ENCODE results near the gene STARD13.
A peak's percentile ranks its signal among the peaks of the same experiment; 100 is the strongest.

The STARD13 gene

GRCh38 chr13:33257841-33258807 is 27.4 kb downstream of the STARD13 start:
- no peak overlapping the region for H3K27ac ChIP-seq
- H3K9ac ChIP-seq = no peak overlapping the region
- H3K4me2 ChIP-seq = no peak overlapping the region
- no peaks in the 10 kb centered on the region for H3K27me3 ChIP-seq
- H3K36me3 ChIP-seq = no peaks in the 10 kb centered on the region
- H3K9me3 ChIP-seq = no peaks in the 10 kb centered on the region
- H4K20me1 ChIP-seq = no peaks in the 10 kb centered on the region
- no peaks in the 10 kb centered on the region for H3K4me1 ChIP-seq
- no peak for TF ChIP-seq Cebpa-rat (IDR thresholded peaks at IDR 0.05)
- H3K4me3 ChIP-seq = no peak overlapping the region

GRCh38 chr13:33256148-33256840 is 29.3 kb downstream of the STARD13 start:
- Histone ChIP-seq H3K27me3 (no peaks in the 10 kb centered on the region), H3K27ac (no peak overlapping the region), H3K4me3 (no peak overlapping the region)

GRCh38 chr13:33252135-33252534 is 33.4 kb downstream of the STARD13 start:
- Histone ChIP-seq H3K4me2 (no peak overlapping the region), H3K36me3 (no peaks in the 10 kb centered on the region), H3K27ac (no peak overlapping the region), H3K4me3 (no peak overlapping the region), H3K27me3 (no peaks in the 10 kb centered on the region), H4K20me1 (no peaks in the 10 kb centered on the region), H3K4me1 (peaks cover 12% of the 10 kb centered on the region), H3K9ac (no peak overlapping the region), H3K9me3 (no peaks in the 10 kb centered on the region)
- TF ChIP-seq Cebpa-rat (IDR thresholded peaks at IDR 0.05) = no peak

More at GRCh38 chr13:33256148-33256840, 29.3 kb downstream of the STARD13 start:
- Histone ChIP-seq H4K20me1 (no peaks in the 10 kb centered on the region), H3K9ac (no peak overlapping the region), H3K4me1 (peaks cover 4% of the 10 kb centered on the region), H3K36me3 (no peaks in the 10 kb centered on the region), H3K9me3 (no peaks in the 10 kb centered on the region), H3K4me2 (no peak overlapping the region)
- no peak for TF ChIP-seq Cebpa-rat (IDR thresholded peaks at IDR 0.05)

DNA sequence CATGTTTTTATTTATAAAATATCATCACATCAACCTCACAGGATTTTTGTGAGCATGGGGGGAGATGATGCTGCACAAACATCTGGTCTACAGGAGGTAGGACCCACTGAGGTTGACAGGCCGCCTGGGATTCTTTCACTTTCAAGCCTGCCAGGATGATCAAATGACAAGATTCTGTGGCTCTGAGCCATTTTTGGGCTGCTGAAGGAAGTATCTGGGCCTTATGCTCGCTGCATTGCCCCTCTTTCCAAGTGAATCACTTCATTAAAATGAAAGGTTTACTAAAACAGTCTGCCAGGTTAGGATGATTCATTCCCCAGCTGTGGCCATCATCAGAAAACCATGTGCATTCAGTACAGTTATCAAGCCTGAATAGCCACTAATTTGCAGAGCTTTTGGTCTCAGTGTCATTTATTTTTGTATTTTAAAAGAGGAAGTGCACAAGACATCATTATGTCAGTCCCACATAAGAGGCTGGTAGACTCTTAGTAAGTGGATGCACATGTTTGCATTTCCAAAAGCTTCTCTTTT is 34.4 kb downstream of the STARD13 start:
- Histone ChIP-seq H3K9ac (no peak overlapping the region), H3K4me1 (peaks cover 12% of the 10 kb centered on the region), H3K36me3 (no peaks in the 10 kb centered on the region), H3K27me3 (no peaks in the 10 kb centered on the region), H3K9me3 (no peaks in the 10 kb centered on the region), H3K27ac (no peak overlapping the region), H3K4me3 (no peak overlapping the region), H3K4me2 (peak overlapping the region; percentile 33), H4K20me1 (no peaks in the 10 kb centered on the region)
- no peak for TF ChIP-seq Cebpa-rat (IDR thresholded peaks at IDR 0.05)

GRCh38 chr13:33250609-33251008 is 34.9 kb downstream of the STARD13 start:
- Histone ChIP-seq H4K20me1 (no peaks in the 10 kb centered on the region), H3K4me3 (no peak overlapping the region), H3K27me3 (no peaks in the 10 kb centered on the region), H3K27ac (no peak overlapping the region), H3K4me1 (peaks cover 12% of the 10 kb centered on the region), H3K4me2 (peak overlapping the region; percentile 33; the same call in 1 of the 2 replicates), H3K36me3 (no peaks in the 10 kb centered on the region), H3K9ac (no peak overlapping the region), H3K9me3 (no peaks in the 10 kb centered on the region)
- TF ChIP-seq Cebpa-rat (IDR thresholded peaks at IDR 0.05) = no peak

DNA sequence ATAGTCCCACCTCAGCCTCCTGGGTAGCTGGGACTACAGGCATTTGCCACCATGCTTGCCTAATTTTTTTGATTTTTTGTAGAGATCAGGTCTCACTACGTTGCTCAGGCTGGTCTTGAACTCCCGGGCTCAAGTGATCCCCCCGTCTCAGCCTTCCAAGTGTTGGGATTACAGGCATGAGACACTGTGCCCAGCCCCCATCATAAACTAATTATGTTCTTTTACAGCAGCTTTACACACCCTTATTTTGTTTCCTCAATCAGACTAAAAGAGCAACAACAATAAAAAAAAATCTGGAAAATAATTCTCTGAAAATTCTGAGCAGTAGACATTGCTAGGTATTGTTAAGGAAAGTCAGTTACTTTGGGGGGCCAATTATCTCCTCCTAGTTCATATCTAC is 35.7 kb downstream of the STARD13 start:
- Histone ChIP-seq H3K9ac (no peak overlapping the region), H3K4me2 (no peak overlapping the region), H3K9me3 (no peaks in the 10 kb centered on the region), H3K27me3 (no peaks in the 10 kb centered on the region), H3K27ac (no peak overlapping the region), H3K4me1 (peaks cover 12% of the 10 kb centered on the region), H4K20me1 (no peaks in the 10 kb centered on the region), H3K36me3 (no peaks in the 10 kb centered on the region), H3K4me3 (no peak overlapping the region)
- no peak for TF ChIP-seq Cebpa-rat (IDR thresholded peaks at IDR 0.05)

DNA sequence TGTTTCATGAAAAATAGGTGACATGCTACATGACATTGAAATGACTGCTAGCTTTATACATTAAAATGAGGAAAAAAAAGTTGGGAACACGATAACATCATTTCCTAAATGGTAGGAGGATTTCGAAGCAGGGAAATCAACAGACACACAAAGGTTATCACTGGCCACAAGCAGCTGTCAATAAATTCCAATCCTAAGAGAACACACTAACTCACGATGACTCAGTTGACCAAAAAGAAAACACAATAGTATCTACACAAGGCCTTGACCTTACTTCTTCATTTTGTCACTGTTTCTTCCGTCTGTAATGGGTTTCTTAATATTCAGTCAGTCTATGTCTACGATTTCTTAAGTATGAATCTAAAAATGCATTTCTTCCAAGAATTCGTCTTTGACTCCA is 36.5 kb downstream of the STARD13 start:
- no peaks in the 10 kb centered on the region for H3K27me3 ChIP-seq
- H3K4me1 ChIP-seq = peaks cover 12% of the 10 kb centered on the region
- H3K27ac ChIP-seq = no peak overlapping the region
- no peak overlapping the region for H3K9ac ChIP-seq
- TF ChIP-seq Cebpa-rat (IDR thresholded peaks at IDR 0.05) = no peak
- no peak overlapping the region for H3K4me2 ChIP-seq
- no peak overlapping the region for H3K4me3 ChIP-seq
- no peaks in the 10 kb centered on the region for H3K9me3 ChIP-seq
- H3K36me3 ChIP-seq = no peaks in the 10 kb centered on the region
- no peaks in the 10 kb centered on the region for H4K20me1 ChIP-seq

DNA sequence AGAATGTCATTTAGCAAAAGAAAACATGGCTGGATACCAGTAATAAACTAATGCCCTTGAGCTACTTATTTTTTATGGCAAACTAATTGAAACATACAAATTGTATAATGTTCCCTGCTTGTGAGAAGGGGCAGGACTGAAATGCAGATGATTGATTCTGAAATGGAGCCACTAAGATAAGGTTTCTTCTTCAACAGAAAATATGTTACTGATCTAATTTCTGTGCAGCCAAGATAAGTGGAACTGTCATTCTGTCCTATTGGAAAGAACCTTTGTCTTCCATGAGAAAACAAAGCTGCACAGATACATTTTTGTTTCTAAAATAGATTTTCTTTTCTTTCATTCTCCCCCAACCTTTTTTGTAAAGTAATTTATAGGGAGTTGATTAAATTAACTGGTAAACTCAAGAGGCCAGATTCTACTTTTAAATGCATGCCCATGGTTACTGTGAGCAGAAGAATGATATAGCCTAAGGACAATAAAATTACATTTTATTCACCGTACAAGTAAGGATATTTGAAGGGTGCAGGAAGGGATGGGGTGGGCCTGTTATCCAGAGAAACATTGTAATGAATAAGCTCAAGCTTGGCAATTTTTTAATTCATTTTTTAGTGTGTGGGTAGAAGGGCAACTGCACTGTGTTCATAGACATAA is 39.9 kb downstream of the STARD13 start:
- Histone ChIP-seq H3K27me3 (no peaks in the 10 kb centered on the region), H3K4me2 (no peak overlapping the region), H3K9ac (no peak overlapping the region), H4K20me1 (no peaks in the 10 kb centered on the region), H3K27ac (no peak overlapping the region), H3K4me3 (no peak overlapping the region), H3K9me3 (peaks cover 8% of the 10 kb centered on the region), H3K36me3 (no peaks in the 10 kb centered on the region), H3K4me1 (peaks cover under 1% of the 10 kb centered on the region; the same call in 1 of the 2 replicates)
- no peak for TF ChIP-seq Cebpa-rat (IDR thresholded peaks at IDR 0.05)

- H3K9me3 ChIP-seq = peaks cover 12% of the 10 kb centered on the region
- H3K27ac ChIP-seq = no peak overlapping the region
- no peak for TF ChIP-seq Cebpa-rat (IDR thresholded peaks at IDR 0.05)
- H3K36me3 ChIP-seq = no peaks in the 10 kb centered on the region
- no peak overlapping the region for H3K9ac ChIP-seq
- H3K4me2 ChIP-seq = no peak overlapping the region
- no peaks in the 10 kb centered on the region for H4K20me1 ChIP-seq
- no peak overlapping the region for H3K4me3 ChIP-seq
- H3K4me1 ChIP-seq = no peaks in the 10 kb centered on the region
- H3K27me3 ChIP-seq = no peaks in the 10 kb centered on the region
Measured at GRCh38 chr13:33244907-33245287, 40.7 kb downstream of the STARD13 start.

Data from BLaER1 (cell line).